Activated CD4-positive, alpha-beta memory T cell treated with anti-CD3 and anti-CD28 coated beads, Interleukin-2, amount 10 ng/mL, durations not matched to agents 7 days and 5 days (primary cell): ENCODE measurements around the gene EDARADD. TPM values are rescaled to one million over a fixed set of nuclear protein-coding genes. Genes with fewer than 3 reads are reported as not detected.
"Not testable (repeated sequence)": the region's sequence is repeated elsewhere in the genome, so short reads cannot be mapped to it uniquely, and the experiment has no call there.

ENCODE experiments used
- CTCF ChIA-PET: fragments of 350-600 bp; sonication (Branson Sonifier 250); formaldehyde crosslinking; loops from one replicate; lab custom pipeline; 2021; ENCODE audit warnings: antibody characterized with exemption, inconsistent platforms; lab: Charles Lee
- POLR2A ChIA-PET: fragments of 350-600 bp; sonication (Branson Sonifier 250); formaldehyde crosslinking; loops from one replicate; lab custom pipeline; 2021; ENCODE audit warnings: antibody characterized with exemption; lab: Charles Lee
- DNase-seq: peaks from one replicate; pipeline ENCODE4 v3.0.0-alpha.2; 2020
- H3K27ac Mint-ChIP-seq: one replicate; pipeline ENCODE4 v1.8.0; 2021; ENCODE audit warnings: mild to moderate bottlenecking, mixed read lengths
- H3K27me3 Mint-ChIP-seq: one replicate; pipeline ENCODE4 v1.8.0; 2021; ENCODE audit warnings: mixed read lengths
- H3K36me3 Mint-ChIP-seq: one replicate; pipeline ENCODE4 v1.8.0; 2021; ENCODE audit warnings: low read depth, mixed read lengths
- H3K4me1 Mint-ChIP-seq: one replicate; pipeline ENCODE4 v1.8.0; 2021; ENCODE audit warnings: mixed read lengths
- H3K4me3 Mint-ChIP-seq: one replicate; pipeline ENCODE4 v1.8.0; 2021; ENCODE audit warnings: mild to moderate bottlenecking, mixed read lengths
- H3K9me3 Mint-ChIP-seq: one replicate; pipeline ENCODE4 v1.8.0; 2021; ENCODE audit warnings: mixed read lengths
- total RNA-seq, 2 experiments: library from RNA; stranded (reverse); gene quantifications; one replicate each; pipeline ENCODE4 v1.2.3, GENCODE V29; 2021

EDARADD gene
- total RNA-seq, 2 experiments from 2014 or later = 5.4 to 6.2 TPM

- no peak for DNase-seq
- peaks cover 8% of the 10 kb centered on the region for H3K4me1 Mint-ChIP-seq
- peaks cover 9% of the 10 kb centered on the region for H3K36me3 Mint-ChIP-seq
- no peaks in the 10 kb centered on the region for H3K9me3 Mint-ChIP-seq
- POLR2A ChIA-PET = no interaction called here
- H3K4me3 Mint-ChIP-seq = no peak overlapping the region
- CTCF ChIA-PET = interaction anchor here (0.7 to 1.3 kb wide), 3 partner anchors 17 to 378 kb away, joined by 3 to 5 read pairs (median 3); no protein-coding TSS in a partner anchor
- no peak overlapping the region for H3K27ac Mint-ChIP-seq
- peaks cover 6% of the 10 kb centered on the region for H3K27me3 Mint-ChIP-seq
Observed at GRCh38 chr1:236486356-236487002, 92.4 kb downstream of the EDARADD start.

- H3K27ac Mint-ChIP-seq, H3K36me3 Mint-ChIP-seq, H3K4me3 Mint-ChIP-seq, H3K9me3 Mint-ChIP-seq, POLR2A ChIA-PET, DNase-seq, H3K27me3 Mint-ChIP-seq: not testable (repeated sequence)
- CTCF ChIA-PET = interaction anchor here (0.6 to 1.1 kb wide), 4 partner anchors 14 to 384 kb away, joined by 3 read pairs; no protein-coding TSS in a partner anchor
- peaks cover 17% of the 10 kb centered on the region for H3K4me1 Mint-ChIP-seq
Observed at GRCh38 chr1:236489161-236489560, 95.1 kb downstream of the EDARADD start.

- H3K27me3 Mint-ChIP-seq = peaks cover 7% of the 10 kb centered on the region
- CTCF ChIA-PET = interaction anchor here (1.0 to 2.5 kb wide), 6 partner anchors 11 to 384 kb away, joined by 3 to 24 read pairs (median 3); partner anchors contain the start of gene EDARADD
- H3K36me3 Mint-ChIP-seq = no peaks in the 10 kb centered on the region
- peaks cover 3% of the 10 kb centered on the region for H3K9me3 Mint-ChIP-seq
- DNase-seq = no peak
- no peak overlapping the region for H3K4me3 Mint-ChIP-seq
- POLR2A ChIA-PET = no interaction called here
- H3K4me1 Mint-ChIP-seq = peaks cover 17% of the 10 kb centered on the region
- no peak overlapping the region for H3K27ac Mint-ChIP-seq
Observed at GRCh38 chr1:236489710-236490377, 95.8 kb downstream of the EDARADD start.

GRCh38 chr1:236491469-236492136 lies 97.5 kb downstream of the EDARADD start:
- ChIA-PET CTCF (interaction anchor here (0.6 to 2.5 kb wide), 7 partner anchors 11 to 423 kb away, joined by 3 to 24 read pairs (median 5); no protein-coding TSS in a partner anchor), POLR2A (interaction anchor here (0.5 to 1.2 kb wide), 3 partner anchors 11 to 616 kb away, joined by 3 read pairs; no protein-coding TSS in a partner anchor)
- H3K4me3 Mint-ChIP-seq = no peak overlapping the region
- H3K9me3 Mint-ChIP-seq = peaks cover 3% of the 10 kb centered on the region
- no peak for DNase-seq
- peaks cover 7% of the 10 kb centered on the region for H3K27me3 Mint-ChIP-seq
- peaks cover 15% of the 10 kb centered on the region for H3K4me1 Mint-ChIP-seq
- H3K27ac Mint-ChIP-seq = no peak overlapping the region
- H3K36me3 Mint-ChIP-seq = no peaks in the 10 kb centered on the region

- Mint-ChIP-seq H3K27me3 (peaks cover 7% of the 10 kb centered on the region), H3K27ac (no peak overlapping the region), H3K4me3 (no peak overlapping the region), H3K36me3 (no peaks in the 10 kb centered on the region), H3K4me1 (peaks cover 18% of the 10 kb centered on the region), H3K9me3 (peaks cover 3% of the 10 kb centered on the region)
- no peak for DNase-seq
- ChIA-PET POLR2A (interaction anchor here (1.1 to 1.2 kb wide), 2 partner anchors 98 to 616 kb away, joined by 3 read pairs; no protein-coding TSS in a partner anchor), CTCF (interaction anchor here (0.7 to 2.5 kb wide), 6 partner anchors 11 to 388 kb away, joined by 3 to 24 read pairs (median 5); no protein-coding TSS in a partner anchor)
Observed at GRCh38 chr1:236492378-236492777, 98.3 kb downstream of the EDARADD start.

GRCh38 chr1:236494082-236494481 lies 100.0 kb downstream of the EDARADD start:
- CTCF ChIA-PET = no interaction called here
- peaks cover 3% of the 10 kb centered on the region for H3K9me3 Mint-ChIP-seq
- peaks cover 15% of the 10 kb centered on the region for H3K4me1 Mint-ChIP-seq
- POLR2A ChIA-PET = no interaction called here
- DNase-seq = no peak
- no peaks in the 10 kb centered on the region for H3K36me3 Mint-ChIP-seq
- H3K4me3 Mint-ChIP-seq = no peak overlapping the region
- no peak overlapping the region for H3K27ac Mint-ChIP-seq
- peaks cover 7% of the 10 kb centered on the region for H3K27me3 Mint-ChIP-seq

GRCh38 chr1:236494586-236495466 lies 100.7 kb downstream of the EDARADD start:
- H3K4me1 Mint-ChIP-seq = peaks cover 13% of the 10 kb centered on the region
- no peak for DNase-seq
- H3K4me3 Mint-ChIP-seq = no peak overlapping the region
- no peak overlapping the region for H3K27ac Mint-ChIP-seq
- ChIA-PET POLR2A (no interaction called here), CTCF (no interaction called here)
- peaks cover 5% of the 10 kb centered on the region for H3K27me3 Mint-ChIP-seq
- peaks cover 3% of the 10 kb centered on the region for H3K9me3 Mint-ChIP-seq
- H3K36me3 Mint-ChIP-seq = no peaks in the 10 kb centered on the region

GRCh38 chr1:236495467-236496112 lies 101.5 kb downstream of the EDARADD start:
- Mint-ChIP-seq H3K27ac (no peak overlapping the region), H3K36me3 (no peaks in the 10 kb centered on the region), H3K4me3 (no peak overlapping the region), H3K4me1 (peaks cover 13% of the 10 kb centered on the region), H3K9me3 (peaks cover 3% of the 10 kb centered on the region), H3K27me3 (peaks cover 4% of the 10 kb centered on the region)
- DNase-seq = no peak
- POLR2A ChIA-PET = no interaction called here
- CTCF ChIA-PET = no interaction called here

GRCh38 chr1:236497908-236498307 lies 103.8 kb downstream of the EDARADD start:
- POLR2A ChIA-PET = no interaction called here

GRCh38 chr1:236501093-236501492 lies 107.0 kb downstream of the EDARADD start:
- H3K9me3 Mint-ChIP-seq = no peaks in the 10 kb centered on the region
- H3K4me1 Mint-ChIP-seq = peaks cover 18% of the 10 kb centered on the region
- POLR2A ChIA-PET = no interaction called here
- peaks cover 2% of the 10 kb centered on the region for H3K27me3 Mint-ChIP-seq
- DNase-seq = no peak
- CTCF ChIA-PET = interaction anchor here (1.2 to 1.5 kb wide), 2 partner anchors 11 to 49 kb away, joined by 3 read pairs; no protein-coding TSS in a partner anchor
- H3K36me3 Mint-ChIP-seq = no peaks in the 10 kb centered on the region
- no peak overlapping the region for H3K27ac Mint-ChIP-seq
- no peak overlapping the region for H3K4me3 Mint-ChIP-seq

More at GRCh38 chr1:236497908-236498307, 103.8 kb downstream of the EDARADD start:
- CTCF ChIA-PET = no interaction called here
- Mint-ChIP-seq H3K9me3 (peaks cover 3% of the 10 kb centered on the region), H3K27me3 (no peaks in the 10 kb centered on the region), H3K4me3 (no peak overlapping the region), H3K27ac (no peak overlapping the region), H3K4me1 (peaks cover 11% of the 10 kb centered on the region), H3K36me3 (no peaks in the 10 kb centered on the region)
- no peak for DNase-seq

GRCh38 chr1:236502579-236502971 lies 108.5 kb downstream of the EDARADD start:
- DNase-seq = no peak
- Mint-ChIP-seq H3K27ac (no peak overlapping the region), H3K4me1 (peaks cover 20% of the 10 kb centered on the region), H3K4me3 (no peak overlapping the region), H3K36me3 (no peaks in the 10 kb centered on the region), H3K9me3 (no peaks in the 10 kb centered on the region), H3K27me3 (peaks cover 2% of the 10 kb centered on the region)
- ChIA-PET POLR2A (interaction anchor here (0.6 to 2.0 kb wide), 3 partner anchors 11 to 21 kb away, joined by 3 to 10 read pairs (median 7); partner anchors contain the start of gene LGALS8), CTCF (interaction anchor here (1.4 to 3.1 kb wide), 2 partner anchors 11 to 16 kb away, joined by 5 to 24 read pairs; no protein-coding TSS in a partner anchor)
